HepG2 (cell line): ENCODE measurements around the gene FIBIN. TPM values are rescaled to one million over a fixed set of nuclear protein-coding genes. Genes with fewer than 3 reads are reported as not detected.

Experiments used
- ATAC-seq: fragments of 200-7000 bp; cut with Tn5 transposase; 3 replicates; pipeline ENCODE4 v1.9.1; 2020; ENCODE audit warnings: mild to moderate bottlenecking, moderate library complexity
- BruUV-seq: library from RNA; stranded (reverse); fragments of 400-500 nt; replicated peaks from 2 replicates; lab custom pipeline; 2021; lab: Mats Ljungman, UMichigan
- CTCF ChIA-PET: fragments of 300-600 bp; formaldehyde crosslinking; extraction: SDS; loops from one replicate; lab custom pipeline; 2021; ENCODE audit warnings: low total read pairs, inconsistent platforms, low intra/inter-chr PET ratio; lab: Yijun Ruan, JAX
- POLR2A ChIA-PET: fragments of 350-600 bp; sonication (Branson Sonifier 250); formaldehyde crosslinking; loops from one replicate; lab custom pipeline; 2020; ENCODE audit warnings: antibody characterized with exemption, inconsistent platforms; lab: Yijun Ruan, JAX
- DNase-seq: peaks from one replicate; pipeline ENCODE4 v3.0.0-alpha.2; 2015; ENCODE audit warnings: low spot score
- FAIRE-seq: peaks from 3 replicates; lab custom pipeline; 2011; peaks lifted over from hg19 to GRCh38; lab: Jason Lieb, UNC
- H2AFZ ChIP-seq: one replicate; pipeline ENCODE4 v1.6.1; 2011; ENCODE audit warnings: low read length, inconsistent platforms
- H3K27ac ChIP-seq: fragments of 300-600 bp; 3 replicates; pipeline ENCODE4 v1.8.0; 2011; ENCODE audit warnings: mixed run types, mild to moderate bottlenecking, mixed read lengths, low read length, inconsistent platforms; ENCODE audit not compliant: insufficient read depth; ENCODE audit errors: extremely low read length
- H3K27me3 ChIP-seq, 2 experiments: fragments of 200-600 bp in 1 of 2; 2 replicates in 1 of 2; 3 replicates in 1 of 2; pipeline versions ENCODE4 v1.6.0 to v1.8.0; 2011; ENCODE audit warnings: low read length in 2 of 2, mild to moderate bottlenecking in 2 of 2, moderate library complexity in 2 of 2, inconsistent platforms in 1 of 2; ENCODE audit not compliant: insufficient read depth in 2 of 2, control insufficient read depth in 1 of 2
- H3K36me3 ChIP-seq, 2 experiments: fragments of 200-600 bp in 1 of 2; replicated peaks in 1 of 2; 2 replicates in 1 of 2; 3 replicates in 1 of 2; pipeline versions ENCODE4 v1.5.1 to v1.8.0; 2011; ENCODE audit warnings: low read length in 2 of 2, inconsistent platforms in 1 of 2; ENCODE audit not compliant: insufficient read depth in 2 of 2, control insufficient read depth in 1 of 2
- H3K4me1 ChIP-seq: 2 replicates; pipeline ENCODE4 v1.5.1; 2012; ENCODE audit warnings: low read length, inconsistent platforms; ENCODE audit not compliant: insufficient read depth
- H3K4me2 ChIP-seq: 2 replicates; pipeline ENCODE4 v1.6.0; 2011; ENCODE audit warnings: low read depth, low read length, inconsistent platforms
- H3K4me3 ChIP-seq, 3 experiments: fragments of 200-600 bp in 1 of 3; sonication (generic), shearing (Covaris generic) in 1 of 3; replicated peaks in 1 of 3; 2 replicates each; pipeline ENCODE4 v1.5.1; 2011 to 2016; ENCODE audit warnings: low read length in 3 of 3, inconsistent platforms in 2 of 3, low read depth in 2 of 3, mild to moderate bottlenecking in 2 of 3, control low read depth in 1 of 3, mixed read lengths in 1 of 3; ENCODE audit not compliant: insufficient read depth in 1 of 3
- H3K79me2 ChIP-seq: one replicate; pipeline ENCODE4 v1.6.1; 2011; ENCODE audit warnings: low read length, inconsistent platforms; ENCODE audit not compliant: insufficient read depth
- H3K9ac ChIP-seq: 2 replicates; pipeline ENCODE4 v1.6.0; 2011; ENCODE audit warnings: mild to moderate bottlenecking, low read depth, low read length, inconsistent platforms; ENCODE audit not compliant: insufficient read depth
- H3K9me3 ChIP-seq: 2 replicates; pipeline ENCODE4 v1.5.1; 2012; ENCODE audit warnings: mild to moderate bottlenecking, low read length
- H4K20me1 ChIP-seq: 2 replicates; pipeline ENCODE4 v1.6.0; 2011; ENCODE audit warnings: inconsistent platforms, mild to moderate bottlenecking, low read length, moderate library complexity; ENCODE audit not compliant: insufficient read depth
- FOXK2 ChIP-seq: fragments of 450-650 bp; IDR thresholded peaks from 2 replicates; pipeline ENCODE4 v1.6.1; 2016
- GABPA ChIP-seq, 2 experiments: IDR thresholded peaks; 2 replicates each; pipeline ENCODE4 v1.6.1; 2011 to 2016; ENCODE audit warnings: low read depth in 2 of 2, low read length in 1 of 2, missing biosample characterization in 1 of 2, missing genetic modification characterization in 1 of 2
- GATA4 ChIP-seq: sonication (generic); IDR thresholded peaks from 2 replicates; pipeline ENCODE4 v1.6.1; 2016; ENCODE audit warnings: antibody characterized with exemption, low read depth, borderline replicate concordance
- HNRNPL ChIP-seq: fragments of 200-400 bp; formaldehyde crosslinking; IDR thresholded peaks from 2 replicates; pipeline ENCODE4 v1.6.1; 2017; ENCODE audit warnings: mild to moderate bottlenecking, low read depth, low read length
- MTF2 ChIP-seq: sonication (generic); formaldehyde crosslinking; IDR thresholded peaks from 2 replicates; pipeline ENCODE4 v1.5.0; 2020; ENCODE audit warnings: missing genetic modification reagents, borderline replicate concordance
- NR2C2 ChIP-seq: sonication (generic); formaldehyde crosslinking; IDR thresholded peaks from 2 replicates; pipeline ENCODE4 v1.4.0; 2020; ENCODE audit warnings: missing genetic modification reagents, mild to moderate bottlenecking, moderate library complexity, borderline replicate concordance
- ONECUT2 ChIP-seq: sonication (generic); formaldehyde crosslinking; IDR thresholded peaks from 2 replicates; pipeline ENCODE4 v1.4.0; 2020; ENCODE audit warnings: missing genetic modification reagents
- RBFOX2 ChIP-seq: fragments of 200-400 bp; formaldehyde crosslinking; IDR thresholded peaks from 2 replicates; pipeline ENCODE4 v1.6.1; 2017; ENCODE audit warnings: low read depth, mild to moderate bottlenecking, low read length
- REXO4 ChIP-seq: sonication (generic); formaldehyde crosslinking; IDR thresholded peaks from 2 replicates; pipeline ENCODE4 v1.8.0; 2022; ENCODE audit warnings: missing genetic modification reagents, mild to moderate bottlenecking, borderline replicate concordance
- SMARCE1 ChIP-seq: fragments of 450-650 bp; IDR thresholded peaks from 2 replicates; pipeline ENCODE4 v1.6.1; 2017; ENCODE audit warnings: borderline replicate concordance
- TGIF2 ChIP-seq: IDR thresholded peaks from 2 replicates; pipeline ENCODE4 v1.6.1; 2016; ENCODE audit warnings: control low read depth, missing compliant biosample characterization
- THRA ChIP-seq: sonication (generic); formaldehyde crosslinking; IDR thresholded peaks from 2 replicates; pipeline ENCODE4 v1.4.0; 2020; ENCODE audit warnings: missing genetic modification reagents, borderline replicate concordance
- ZFP82 ChIP-seq: sonication (generic); formaldehyde crosslinking; IDR thresholded peaks from 2 replicates; pipeline ENCODE4 v1.5.1; 2020; ENCODE audit warnings: mild to moderate bottlenecking, missing genetic modification reagents, borderline replicate concordance
- ZKSCAN8 ChIP-seq: IDR thresholded peaks from 2 replicates; pipeline ENCODE4 v1.6.1; 2016; ENCODE audit warnings: borderline replicate concordance, missing genetic modification reagents, missing compliant biosample characterization
- ZNF234 ChIP-seq: sonication (generic); formaldehyde crosslinking; conservative IDR thresholded peaks from 2 replicates; pipeline ENCODE4 v1.5.1; 2020; ENCODE audit warnings: mild to moderate bottlenecking, missing genetic modification reagents
- ZNF580 ChIP-seq: IDR thresholded peaks from 2 replicates; pipeline ENCODE4 v1.6.1; 2016; ENCODE audit warnings: low read depth, borderline replicate concordance
- WGBS: methylation state at CpG from one replicate; pipeline ENCODE4 v1.1.6; 2017; ENCODE audit warnings: low lambda C conversion rate; 5-methylcytosine and 5-hydroxymethylcytosine counted together
- in situ Hi-C: cut with HindIII; loops from 2 replicates; pipeline ENCODE4 v1.10.0; 2017; ENCODE audit warnings: low pct_unique_long_range_greater_than_20kb; ENCODE audit not compliant: extremely low pct_ligation_motif_present
- intact Hi-C: fragments of 100-400 bp; cut with micrococcal nuclease; formaldehyde crosslinking; loops from one replicate; pipeline ENCODE4 v1.10.0; 2022; ENCODE audit not compliant: unreplicated experiment
- polyA plus RNA-seq, 8 experiments: library from polyadenylated mRNA; depleted of rRNA in 3 of 8; stranded (reverse) in 7 of 8; unstranded in 1 of 8; fragments of >200 nt; fragmentation: Illumina TruSeq in 4 of 8; extraction: Trizol in 4 of 8; gene quantifications; 2 replicates each; pipeline versions ENCODE4 v1.2.1 to v1.2.3, GENCODE V29; 2011 to 2016; ENCODE audit warnings: low read depth in 4 of 8, missing spikeins in 1 of 8, mixed read lengths in 1 of 8; ENCODE audit not compliant: insufficient read depth in 1 of 8
- total RNA-seq, 5 experiments: library from RNA; depleted of rRNA; stranded (reverse); fragments of >200 nt; fragmentation: Illumina TruSeq; extraction: Trizol; gene quantifications; 2 replicates each; pipeline ENCODE4 v1.2.3, GENCODE V29; 2016; ENCODE audit warnings: low read depth in 1 of 5
- TF ChIP-seq, protein P1 (sequence below): sonication (generic); formaldehyde crosslinking; IDR thresholded peaks from 2 replicates; pipeline ENCODE4 v1.5.1; 2020; ENCODE audit warnings: missing genetic modification reagents, mild to moderate bottlenecking, borderline replicate concordance

FIBIN gene
- total and polyA plus RNA-seq, 2 of the 13 experiments (the other 11 are each of a cell fraction or from before 2014, with no cell fraction given) = not detected

GRCh38 chr11:26948881-26949280 lies 45.0 kb upstream of the FIBIN start:
- H2AFZ ChIP-seq = no peak overlapping the region
- TF ChIP-seq, protein P1, sequence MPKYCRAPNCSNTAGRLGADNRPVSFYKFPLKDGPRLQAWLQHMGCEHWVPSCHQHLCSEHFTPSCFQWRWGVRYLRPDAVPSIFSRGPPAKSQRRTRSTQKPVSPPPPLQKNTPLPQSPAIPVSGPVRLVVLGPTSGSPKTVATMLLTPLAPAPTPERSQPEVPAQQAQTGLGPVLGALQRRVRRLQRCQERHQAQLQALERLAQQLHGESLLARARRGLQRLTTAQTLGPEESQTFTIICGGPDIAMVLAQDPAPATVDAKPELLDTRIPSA (CRISPR knock-in tag) = no peak
- no peak for TF ChIP-seq GABPA (IDR thresholded peaks at IDR 0.05; ENCODE audit: low read depth, low read length)
- no peak for TF ChIP-seq GABPA (CRISPR knock-in tag; IDR thresholded peaks at IDR 0.05; ENCODE audit: low read depth)
- no peak for TF ChIP-seq ZKSCAN8 (CRISPR knock-in tag)
- no peak for TF ChIP-seq ONECUT2 (CRISPR knock-in tag)
- TF ChIP-seq SMARCE1 = no peak
- no peak for TF ChIP-seq FOXK2
- TF ChIP-seq, all 625 proteins: peak for 0
- FAIRE-seq = no peak
- no peaks in the 10 kb centered on the region for H3K79me2 ChIP-seq
- intact Hi-C loops (no loop called here), in situ Hi-C loops (no loop called here)
- POLR2A ChIA-PET = no interaction called here
- CTCF ChIA-PET = no interaction called here
- H3K27ac ChIP-seq = no peak overlapping the region
- H3K4me3 ChIP-seq = no peak overlapping the region
- no peak overlapping the region for H3K9ac ChIP-seq
- ATAC-seq = no peak
- DNase-seq = no peak
- no TSS peak for BruUV-seq
- no peaks in the 10 kb centered on the region for H3K9me3 ChIP-seq
- no peaks in the 10 kb centered on the region for H3K36me3 ChIP-seq
- no peaks in the 10 kb centered on the region for H4K20me1 ChIP-seq
- H3K4me1 ChIP-seq = no peaks in the 10 kb centered on the region
- WGBS = 5% methylated on average over 1 of the region's 1 CpG
- H3K4me2 ChIP-seq = no peak overlapping the region
- no peaks in the 10 kb centered on the region for H3K27me3 ChIP-seq

- no TSS peak for BruUV-seq
- H3K36me3 ChIP-seq = no peaks in the 10 kb centered on the region
- CTCF ChIA-PET = no interaction called here
- WGBS = 30% methylated on average over 2 of the region's 2 CpGs
- POLR2A ChIA-PET = no interaction called here
- in situ Hi-C loops = no loop called here
- intact Hi-C loops = no loop called here
- no peak overlapping the region for H3K4me2 ChIP-seq
- DNase-seq = no peak
- no peak overlapping the region for H3K9ac ChIP-seq
- FAIRE-seq = no peak
- H3K79me2 ChIP-seq = no peaks in the 10 kb centered on the region
- no peak overlapping the region for H3K4me3 ChIP-seq
- H3K4me1 ChIP-seq = no peaks in the 10 kb centered on the region
- no peaks in the 10 kb centered on the region for H3K9me3 ChIP-seq
- no peak for ATAC-seq
- H4K20me1 ChIP-seq = no peaks in the 10 kb centered on the region
- no peaks in the 10 kb centered on the region for H3K27me3 ChIP-seq
- H2AFZ ChIP-seq = no peak overlapping the region
- H3K27ac ChIP-seq = no peak overlapping the region
- TF ChIP-seq TGIF2 (CRISPR knock-in tag) (no peak), NR2C2 (CRISPR knock-in tag) (no peak), ZNF234 (CRISPR knock-in tag) (no peak), ZFP82 (CRISPR knock-in tag) (no peak), ZNF580 (CRISPR knock-in tag) (no peak), HNRNPL (no peak), RBFOX2 (no peak), GATA4 (no peak), THRA (CRISPR knock-in tag) (no peak), MTF2 (no peak), REXO4 (CRISPR knock-in tag) (no peak)
These were observed 44.1 kb upstream of the FIBIN start for GRCh38 chr11:26949846-26950245.
